ENCODE measurements around the gene GLI3. TPM values are rescaled to one million over a fixed set of nuclear protein-coding genes. Genes with fewer than 3 reads are reported as not detected.

The GLI3 gene
- total RNA-seq, 2 donors from 2014 or later: 0.17 to 0.74 TPM

- Mint-ChIP-seq H3K4me1 (no peaks in the 10 kb centered on the region), H3K4me3 (no peak overlapping the region), H3K36me3 (ENCODE audit: low read depth) (no peaks in the 10 kb centered on the region), H3K9me3 (no peaks in the 10 kb centered on the region), H3K27ac (no peak overlapping the region), H3K27me3 (peaks cover 3% of the 10 kb centered on the region)
- no peak for ATAC-seq (replicated peaks)
These were observed 156.0 kb downstream of the GLI3 start for GRCh38 chr7:42080841-42081586.

- Mint-ChIP-seq H3K4me3 (no peak overlapping the region), H3K9me3 (no peaks in the 10 kb centered on the region), H3K36me3 (ENCODE audit: low read depth) (no peaks in the 10 kb centered on the region), H3K27me3 (no peaks in the 10 kb centered on the region), H3K4me1 (no peaks in the 10 kb centered on the region), H3K27ac (no peak overlapping the region)
- ATAC-seq (replicated peaks): no peak
These were observed 159.5 kb downstream of the GLI3 start for GRCh38 chr7:42077271-42078135.

GRCh38 chr7:42076870-42077269 is 160.1 kb downstream of the GLI3 start:
- H3K4me3 Mint-ChIP-seq: no peak overlapping the region
- no peaks in the 10 kb centered on the region for H3K27me3 Mint-ChIP-seq
- H3K27ac Mint-ChIP-seq: no peak overlapping the region
- no peaks in the 10 kb centered on the region for H3K9me3 Mint-ChIP-seq
- ATAC-seq (replicated peaks): no peak
- no peaks in the 10 kb centered on the region for H3K4me1 Mint-ChIP-seq
- no peaks in the 10 kb centered on the region for H3K36me3 Mint-ChIP-seq (ENCODE audit: low read depth)

- Mint-ChIP-seq H3K4me1 (no peaks in the 10 kb centered on the region), H3K27me3 (no peaks in the 10 kb centered on the region), H3K9me3 (no peaks in the 10 kb centered on the region), H3K36me3 (ENCODE audit: low read depth) (no peaks in the 10 kb centered on the region), H3K4me3 (no peak overlapping the region), H3K27ac (no peak overlapping the region)
- no peak for ATAC-seq (replicated peaks)
These were observed 161.6 kb downstream of the GLI3 start for GRCh38 chr7:42075418-42075817.

- no peaks in the 10 kb centered on the region for H3K4me1 Mint-ChIP-seq
These were observed 162.9 kb downstream of the GLI3 start for GRCh38 chr7:42074076-42074475.

GRCh38 chr7:42071372-42072261 is 165.4 kb downstream of the GLI3 start:
- Mint-ChIP-seq H3K27ac (no peak overlapping the region), H3K4me1 (no peaks in the 10 kb centered on the region), H3K27me3 (peaks cover 2% of the 10 kb centered on the region), H3K4me3 (no peak overlapping the region), H3K36me3 (ENCODE audit: low read depth) (no peaks in the 10 kb centered on the region), H3K9me3 (no peaks in the 10 kb centered on the region)
- ATAC-seq (replicated peaks): no peak

More at GRCh38 chr7:42074076-42074475, 162.9 kb downstream of the GLI3 start:
- Mint-ChIP-seq H3K27me3 (no peaks in the 10 kb centered on the region), H3K27ac (no peak overlapping the region), H3K9me3 (no peaks in the 10 kb centered on the region), H3K36me3 (ENCODE audit: low read depth) (no peaks in the 10 kb centered on the region), H3K4me3 (no peak overlapping the region)
- ATAC-seq (replicated peaks): no peak

GRCh38 chr7:42070068-42070467 is 166.9 kb downstream of the GLI3 start:
- no peak for ATAC-seq (replicated peaks)
- no peaks in the 10 kb centered on the region for H3K36me3 Mint-ChIP-seq (ENCODE audit: low read depth)
- H3K27ac Mint-ChIP-seq: no peak overlapping the region
- peaks cover 3% of the 10 kb centered on the region for H3K27me3 Mint-ChIP-seq
- no peaks in the 10 kb centered on the region for H3K9me3 Mint-ChIP-seq
- no peaks in the 10 kb centered on the region for H3K4me1 Mint-ChIP-seq
- H3K4me3 Mint-ChIP-seq: no peak overlapping the region

GRCh38 chr7:42069590-42069989 is 167.4 kb downstream of the GLI3 start:
- H3K27ac Mint-ChIP-seq: no peak overlapping the region

GRCh38 chr7:42068554-42069280 is 168.3 kb downstream of the GLI3 start:
- H3K27ac Mint-ChIP-seq: no peak overlapping the region
- H3K4me1 Mint-ChIP-seq: no peaks in the 10 kb centered on the region
- no peak for ATAC-seq (replicated peaks)
- no peaks in the 10 kb centered on the region for H3K9me3 Mint-ChIP-seq
- peaks cover 3% of the 10 kb centered on the region for H3K27me3 Mint-ChIP-seq
- H3K36me3 Mint-ChIP-seq (ENCODE audit: low read depth): no peaks in the 10 kb centered on the region
- H3K4me3 Mint-ChIP-seq: no peak overlapping the region

More at GRCh38 chr7:42069590-42069989, 167.4 kb downstream of the GLI3 start:
- Mint-ChIP-seq H3K4me1 (no peaks in the 10 kb centered on the region), H3K4me3 (no peak overlapping the region), H3K9me3 (no peaks in the 10 kb centered on the region), H3K36me3 (ENCODE audit: low read depth) (no peaks in the 10 kb centered on the region), H3K27me3 (peaks cover 3% of the 10 kb centered on the region)
- no peak for ATAC-seq (replicated peaks)

GRCh38 chr7:42065942-42066341 is 171.1 kb downstream of the GLI3 start:
- ATAC-seq (replicated peaks): no peak
- Mint-ChIP-seq H3K27ac (no peak overlapping the region), H3K27me3 (peaks cover 3% of the 10 kb centered on the region), H3K9me3 (no peaks in the 10 kb centered on the region), H3K4me3 (no peak overlapping the region), H3K36me3 (ENCODE audit: low read depth) (no peaks in the 10 kb centered on the region), H3K4me1 (no peaks in the 10 kb centered on the region)

- H3K4me3 Mint-ChIP-seq: no peak overlapping the region
These were observed 172.0 kb downstream of the GLI3 start for GRCh38 chr7:42065015-42065414.

GRCh38 chr7:42064534-42064933 is 172.5 kb downstream of the GLI3 start:
- Mint-ChIP-seq H3K36me3 (ENCODE audit: low read depth) (no peaks in the 10 kb centered on the region), H3K9me3 (no peaks in the 10 kb centered on the region), H3K27me3 (peaks cover 3% of the 10 kb centered on the region), H3K27ac (no peak overlapping the region), H3K4me1 (no peaks in the 10 kb centered on the region), H3K4me3 (no peak overlapping the region)
- no peak for ATAC-seq (replicated peaks)

More at GRCh38 chr7:42065015-42065414, 172.0 kb downstream of the GLI3 start:
- ATAC-seq (replicated peaks): no peak
- H3K27ac Mint-ChIP-seq: no peak overlapping the region
- H3K4me1 Mint-ChIP-seq: no peaks in the 10 kb centered on the region
- H3K27me3 Mint-ChIP-seq: peaks cover 3% of the 10 kb centered on the region
- H3K9me3 Mint-ChIP-seq: no peaks in the 10 kb centered on the region
- H3K36me3 Mint-ChIP-seq (ENCODE audit: low read depth): no peaks in the 10 kb centered on the region

GRCh38 chr7:42059275-42059674 is 177.7 kb downstream of the GLI3 start:
- ATAC-seq (replicated peaks): no peak
- Mint-ChIP-seq H3K4me3 (no peak overlapping the region), H3K4me1 (no peaks in the 10 kb centered on the region), H3K9me3 (no peaks in the 10 kb centered on the region), H3K36me3 (ENCODE audit: low read depth) (no peaks in the 10 kb centered on the region), H3K27ac (no peak overlapping the region), H3K27me3 (no peaks in the 10 kb centered on the region)

GRCh38 chr7:42057331-42057730 is 179.7 kb downstream of the GLI3 start:
- ATAC-seq (replicated peaks): no peak
- no peak overlapping the region for H3K27ac Mint-ChIP-seq
- H3K27me3 Mint-ChIP-seq: no peaks in the 10 kb centered on the region
- H3K4me3 Mint-ChIP-seq: no peak overlapping the region
- H3K4me1 Mint-ChIP-seq: no peaks in the 10 kb centered on the region
- no peaks in the 10 kb centered on the region for H3K36me3 Mint-ChIP-seq (ENCODE audit: low read depth)
- no peaks in the 10 kb centered on the region for H3K9me3 Mint-ChIP-seq

Data from activated T-helper 17 cell treated with anti-CD3 and anti-CD28 coated beads, Interleukin-2, amount 50 U/mL, for 72 hours (primary cell).